HFFc6 (cell line): ENCODE data around the gene ZNF467. TPM values are rescaled to one million over a fixed set of nuclear protein-coding genes. Genes with fewer than 3 reads are reported as not detected.

ENCODE experiments used
- DNase-seq: peaks from one replicate; pipeline ENCODE4 v3.0.0-alpha.2; 2018
- H3K27ac Mint-ChIP-seq: 2 replicates; pipeline ENCODE4 v1.8.0; 2020; ENCODE audit warnings: mild to moderate bottlenecking, mixed read lengths
- H3K27me3 Mint-ChIP-seq: 2 replicates; pipeline ENCODE4 v1.8.0; 2021; ENCODE audit warnings: mild to moderate bottlenecking, moderate library complexity, mixed read lengths; ENCODE audit not compliant: insufficient read depth
- H3K36me3 Mint-ChIP-seq: 2 replicates; pipeline ENCODE4 v1.8.0; 2021; ENCODE audit warnings: low read depth, mixed read lengths
- H3K4me1 Mint-ChIP-seq: 2 replicates; pipeline ENCODE4 v1.8.0; 2020; ENCODE audit warnings: low read depth, mixed read lengths
- H3K4me3 Mint-ChIP-seq: 2 replicates; pipeline ENCODE4 v1.8.0; 2020; ENCODE audit warnings: mild to moderate bottlenecking, moderate library complexity, mixed read lengths
- H3K9me3 Mint-ChIP-seq: 2 replicates; pipeline ENCODE4 v1.8.0; 2020; ENCODE audit warnings: mild to moderate bottlenecking, mixed read lengths
- CTCF ChIP-seq: fragments of 200-600 bp; sonication (generic); IDR thresholded peaks from 2 replicates; pipeline ENCODE4 v1.5.0; 2021; ENCODE audit warnings: antibody characterized with exemption, mild to moderate bottlenecking
- total RNA-seq, 6 experiments: library from RNA; stranded (reverse); fragmentation: NEBNext Ultra II Directional; extraction: Animal tissue kit (Norgen Biotek cat#: 25700); gene quantifications; 2 replicates in 1 of 6; 3 replicates in 5 of 6; pipeline ENCODE4 v1.2.3, GENCODE V29; 2021

ZNF467 gene
- total RNA-seq, 6 experiments from 2014 or later, result 0.68 to 1.7 (median 1.0) TPM

DNA sequence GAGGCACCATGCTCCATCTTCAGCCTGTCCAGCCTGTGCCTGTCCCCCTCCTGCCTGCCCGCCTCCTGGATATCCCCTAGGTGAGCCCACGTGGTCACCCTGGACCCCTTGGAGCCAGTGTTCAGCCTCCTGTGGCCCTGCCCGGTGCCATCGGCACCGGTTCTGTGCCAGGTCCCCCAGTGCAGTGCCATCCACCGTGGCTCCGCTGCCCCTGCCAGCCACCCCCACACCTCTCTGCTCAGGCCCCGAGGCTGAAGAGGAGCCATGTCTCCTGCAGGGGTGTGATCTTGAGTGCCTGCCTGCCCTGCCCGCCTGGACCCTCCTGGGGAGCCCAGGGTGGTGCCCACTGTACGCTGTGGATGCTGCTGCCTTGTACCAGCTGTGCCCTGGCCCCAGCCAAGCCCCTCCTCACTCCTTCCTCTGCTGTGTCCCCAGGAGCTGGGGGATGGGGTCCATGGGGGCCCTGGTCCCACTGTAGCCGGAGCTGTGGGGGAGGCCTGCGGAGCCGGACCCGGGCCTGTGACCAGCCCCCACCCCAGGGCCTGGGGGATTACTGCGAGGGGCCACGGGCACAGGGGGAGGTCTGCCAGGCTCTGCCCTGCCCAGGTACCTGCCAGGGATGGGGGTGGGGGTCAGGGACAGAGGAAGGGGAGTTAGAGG is 38.6 kb upstream of the ZNF467 start:
- no peak for TF ChIP-seq CTCF
- H3K27me3 Mint-ChIP-seq, result peaks cover 9% of the 10 kb centered on the region
- DNase-seq, result no peak
- no peak overlapping the region for H3K27ac Mint-ChIP-seq
- H3K4me3 Mint-ChIP-seq, result no peak overlapping the region
- no peaks in the 10 kb centered on the region for H3K36me3 Mint-ChIP-seq
- no peaks in the 10 kb centered on the region for H3K4me1 Mint-ChIP-seq
- H3K9me3 Mint-ChIP-seq, result no peaks in the 10 kb centered on the region

- peak; percentile 64 for TF ChIP-seq CTCF
- Mint-ChIP-seq H3K27ac (no peak overlapping the region), H3K4me3 (no peak overlapping the region), H3K27me3 (peaks cover 11% of the 10 kb centered on the region), H3K9me3 (no peaks in the 10 kb centered on the region), H3K36me3 (no peaks in the 10 kb centered on the region), H3K4me1 (no peaks in the 10 kb centered on the region)
- DNase-seq, result peak; percentile 4
These were observed 37.8 kb upstream of the ZNF467 start for GRCh38 chr7:149811221-149811620.

DNA sequence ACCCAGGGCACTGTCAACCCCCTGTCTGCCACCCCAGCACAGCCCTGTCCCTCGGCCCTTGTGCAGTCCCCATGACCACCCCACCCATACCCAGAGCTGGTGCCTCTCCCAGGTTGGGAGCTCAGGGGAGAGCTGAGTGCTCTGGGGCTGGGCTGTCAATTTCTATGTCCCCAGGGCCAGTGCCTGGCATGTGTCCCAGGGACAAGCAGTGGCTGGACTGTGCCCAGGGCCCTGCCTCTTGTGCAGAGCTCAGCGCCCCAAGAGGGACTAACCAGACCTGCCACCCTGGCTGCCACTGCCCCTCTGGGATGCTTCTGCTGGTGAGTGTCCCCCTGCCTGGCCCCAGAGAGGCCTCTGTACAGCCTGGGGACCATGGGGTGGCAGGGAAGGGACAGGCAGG is 35.8 kb upstream of the ZNF467 start:
- Mint-ChIP-seq H3K4me1 (no peaks in the 10 kb centered on the region), H3K36me3 (no peaks in the 10 kb centered on the region), H3K27ac (no peak overlapping the region), H3K9me3 (no peaks in the 10 kb centered on the region), H3K27me3 (peaks cover 14% of the 10 kb centered on the region), H3K4me3 (no peak overlapping the region)
- no peak for DNase-seq
- TF ChIP-seq CTCF, result no peak

DNA sequence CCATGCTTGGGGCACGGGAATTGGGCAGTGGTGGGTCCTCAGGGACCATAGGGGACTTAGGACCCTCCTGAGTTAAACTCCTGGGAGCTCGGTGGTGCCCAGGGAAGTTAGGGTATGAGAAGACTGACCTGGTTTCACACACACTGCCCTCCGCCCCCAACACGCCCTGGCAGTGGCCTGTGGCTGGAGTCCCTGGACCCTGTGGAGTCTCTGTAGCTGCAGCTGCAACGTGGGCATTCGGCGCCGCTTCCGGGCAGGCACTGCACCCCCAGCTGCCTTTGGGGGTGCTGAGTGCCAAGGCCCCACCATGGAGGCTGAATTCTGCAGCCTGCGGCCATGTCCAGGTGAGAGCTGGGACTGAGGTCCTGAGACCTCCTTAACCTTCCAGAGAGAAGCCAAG is 34.9 kb upstream of the ZNF467 start:
- no peak for TF ChIP-seq CTCF
- H3K27me3 Mint-ChIP-seq, result peaks cover 13% of the 10 kb centered on the region
- no peaks in the 10 kb centered on the region for H3K4me1 Mint-ChIP-seq
- no peaks in the 10 kb centered on the region for H3K36me3 Mint-ChIP-seq
- no peak overlapping the region for H3K27ac Mint-ChIP-seq
- no peak for DNase-seq
- H3K9me3 Mint-ChIP-seq, result no peaks in the 10 kb centered on the region
- no peak overlapping the region for H3K4me3 Mint-ChIP-seq

GRCh38 chr7:149806726-149807125 is 33.3 kb upstream of the ZNF467 start:
- Mint-ChIP-seq H3K4me1 (no peaks in the 10 kb centered on the region), H3K4me3 (no peak overlapping the region), H3K36me3 (no peaks in the 10 kb centered on the region), H3K9me3 (no peaks in the 10 kb centered on the region), H3K27me3 (peaks cover 13% of the 10 kb centered on the region), H3K27ac (no peak overlapping the region)
- TF ChIP-seq CTCF, result no peak
- DNase-seq, result no peak
